Gastrocnemius medialis (tissue), 4 donors: Measurements from ENCODE around the gene PLEKHG4. TPM values are rescaled to one million over a fixed set of nuclear protein-coding genes. Genes with fewer than 3 reads are reported as not detected.
A peak's percentile ranks its signal among the peaks of the same experiment; 100 is the strongest.

ENCODE experiments used
- ATAC-seq, 2 donors: fragments of 150-250 bp; one replicate each; pipeline ENCODE4 v1.9.1; 2016
- DNase-seq, 2 donors: peaks; one replicate each; pipeline ENCODE4 v3.0.0-alpha.2; 2019
- H3K27ac ChIP-seq, 4 donors: fragments of 200-600 bp; sonication (generic); 1 replicate in 1 of 4; 2 replicates in 3 of 4; pipeline ENCODE4 v1.5.1; 2016 to 2018; ENCODE audit warnings: mild to moderate bottlenecking in 2 of 4, moderate library complexity in 1 of 4
- H3K27me3 ChIP-seq, 3 donors: fragments of 200-600 bp; sonication (generic) in 2 of 3; 1 replicate in 1 of 3; 2 replicates in 2 of 3; pipeline versions ENCODE4 v1.5.1 to v1.6.0; 2016 to 2019; ENCODE audit warnings: mild to moderate bottlenecking in 1 of 3, moderate library complexity in 1 of 3
- H3K36me3 ChIP-seq, 2 donors: fragments of 200-600 bp; sonication (generic) in 1 of 2; one replicate each; pipeline ENCODE4 v1.5.1; 2017 to 2018
- H3K4me1 ChIP-seq, 2 donors: fragments of 200-600 bp; sonication (generic) in 1 of 2; one replicate each; pipeline ENCODE4 v1.5.1; 2016 to 2017; ENCODE audit warnings: mild to moderate bottlenecking in 2 of 2
- H3K4me3 ChIP-seq, 4 donors: fragments of 200-600 bp; sonication (generic) in 3 of 4; 1 replicate in 1 of 4; 2 replicates in 3 of 4; pipeline ENCODE4 v1.5.1; 2016 to 2019; ENCODE audit warnings: mild to moderate bottlenecking in 2 of 4
- H3K9me3 ChIP-seq, 3 donors: fragments of 200-600 bp; sonication (generic) in 2 of 3; 1 replicate in 1 of 3; 2 replicates in 2 of 3; pipeline ENCODE4 v1.5.1; 2016 to 2019
- POLR2A ChIP-seq, 2 donors: fragments of 450-650 bp; IDR thresholded peaks; one replicate each; pipeline ENCODE4 v1.6.1; 2017; ENCODE audit warnings: antibody characterized with exemption in 2 of 2, mild to moderate bottlenecking in 2 of 2, moderate library complexity in 2 of 2
- in situ Hi-C, 4 donors: fragments of 200-750 bp; cut with MboI; loops; one replicate each; pipeline versions ENCODE4 v1.15.0 to v1.8.0; 2017; ENCODE audit warnings: low sequenced_read_pairs in 4 of 4
- intact Hi-C: fragments of 100-400 bp; cut with DNase I; formaldehyde crosslinking; loops from one replicate; pipeline ENCODE4 v1.15.1; 2023; ENCODE audit warnings: low total_unique reads
- total RNA-seq, 4 donors: library from RNA; depleted of rRNA; stranded (reverse); fragments of >200 nt; gene quantifications; one replicate each; pipeline versions ENCODE4 v1.1.0 to v1.2.3, GENCODE V29; 2016
- TF ChIP-seq, protein P1 (sequence below), 5 experiments: fragments of 450-650 bp in 3 of 5; fragments of 200-600 bp in 2 of 5; sonication (generic) in 2 of 5; IDR thresholded peaks in 4 of 5; conservative IDR thresholded peaks in 1 of 5; 1 replicate in 4 of 5; 2 replicates in 1 of 5; pipeline ENCODE4 v1.5.1; 2016 to 2019; ENCODE audit warnings: antibody characterized with exemption in 5 of 5, mild to moderate bottlenecking in 3 of 5, moderate library complexity in 3 of 5

The PLEKHG4 gene
- total RNA-seq, 4 donors from 2014 or later, result 1.1 to 16.5 (median 2.6) TPM

DNA sequence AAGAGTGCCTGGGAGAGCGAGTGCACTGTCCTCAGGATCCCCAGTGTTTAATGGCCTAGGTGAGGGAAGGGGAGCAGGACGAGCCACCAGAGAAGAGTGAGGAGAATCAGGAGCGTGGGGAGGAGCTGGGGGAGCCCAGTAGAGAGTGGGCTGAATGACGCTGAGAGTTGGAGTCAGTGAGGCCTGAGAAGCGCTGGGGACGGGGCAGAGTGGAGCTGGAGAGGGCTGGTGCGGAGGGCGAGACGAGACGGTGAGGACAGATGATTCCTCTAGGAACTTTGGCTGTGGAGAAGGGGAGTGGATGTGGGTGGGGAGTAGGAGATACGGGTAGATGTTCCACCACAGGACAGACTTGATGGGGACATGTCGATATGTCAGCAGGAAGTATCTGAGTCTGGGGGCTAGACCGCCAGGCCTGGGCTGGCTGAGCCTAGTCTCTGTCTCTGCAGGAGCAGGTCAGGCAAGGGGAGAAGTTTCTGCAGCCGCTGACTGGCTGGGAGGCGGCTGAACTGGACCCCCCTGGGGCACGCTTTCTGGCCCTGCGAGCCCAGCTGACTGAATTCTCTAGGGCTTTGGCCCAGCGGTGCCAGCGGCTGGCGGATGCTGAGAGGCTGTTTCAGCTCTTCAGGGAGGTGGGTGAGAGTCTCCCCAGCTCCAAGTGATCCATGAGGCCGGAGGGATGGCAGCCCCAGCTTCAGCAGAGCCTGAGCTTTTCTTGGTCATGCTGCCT lies 4.7 kb downstream of the PLEKHG4 start:
- Histone ChIP-seq H3K4me3 (no peak overlapping the region), H3K4me1 (no peaks in the 10 kb centered on the region), H3K27ac (no peak overlapping the region), H3K27me3 (no peaks in the 10 kb centered on the region), H3K36me3 (no peaks in the 10 kb centered on the region), H3K9me3 (no peaks in the 10 kb centered on the region)
- no peak for TF ChIP-seq POLR2A (IDR thresholded peaks at IDR 0.05)
- TF ChIP-seq, protein P1, sequence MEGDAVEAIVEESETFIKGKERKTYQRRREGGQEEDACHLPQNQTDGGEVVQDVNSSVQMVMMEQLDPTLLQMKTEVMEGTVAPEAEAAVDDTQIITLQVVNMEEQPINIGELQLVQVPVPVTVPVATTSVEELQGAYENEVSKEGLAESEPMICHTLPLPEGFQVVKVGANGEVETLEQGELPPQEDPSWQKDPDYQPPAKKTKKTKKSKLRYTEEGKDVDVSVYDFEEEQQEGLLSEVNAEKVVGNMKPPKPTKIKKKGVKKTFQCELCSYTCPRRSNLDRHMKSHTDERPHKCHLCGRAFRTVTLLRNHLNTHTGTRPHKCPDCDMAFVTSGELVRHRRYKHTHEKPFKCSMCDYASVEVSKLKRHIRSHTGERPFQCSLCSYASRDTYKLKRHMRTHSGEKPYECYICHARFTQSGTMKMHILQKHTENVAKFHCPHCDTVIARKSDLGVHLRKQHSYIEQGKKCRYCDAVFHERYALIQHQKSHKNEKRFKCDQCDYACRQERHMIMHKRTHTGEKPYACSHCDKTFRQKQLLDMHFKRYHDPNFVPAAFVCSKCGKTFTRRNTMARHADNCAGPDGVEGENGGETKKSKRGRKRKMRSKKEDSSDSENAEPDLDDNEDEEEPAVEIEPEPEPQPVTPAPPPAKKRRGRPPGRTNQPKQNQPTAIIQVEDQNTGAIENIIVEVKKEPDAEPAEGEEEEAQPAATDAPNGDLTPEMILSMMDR (IDR thresholded peaks at IDR 0.05 in 4 of 5, conservative IDR thresholded peaks at IDR 0.05 in 1 of 5), result no peak
- ATAC-seq (no peak), DNase-seq (no peak)
- in situ Hi-C loops, result no loop called here
- intact Hi-C loops, result no loop called here

DNA sequence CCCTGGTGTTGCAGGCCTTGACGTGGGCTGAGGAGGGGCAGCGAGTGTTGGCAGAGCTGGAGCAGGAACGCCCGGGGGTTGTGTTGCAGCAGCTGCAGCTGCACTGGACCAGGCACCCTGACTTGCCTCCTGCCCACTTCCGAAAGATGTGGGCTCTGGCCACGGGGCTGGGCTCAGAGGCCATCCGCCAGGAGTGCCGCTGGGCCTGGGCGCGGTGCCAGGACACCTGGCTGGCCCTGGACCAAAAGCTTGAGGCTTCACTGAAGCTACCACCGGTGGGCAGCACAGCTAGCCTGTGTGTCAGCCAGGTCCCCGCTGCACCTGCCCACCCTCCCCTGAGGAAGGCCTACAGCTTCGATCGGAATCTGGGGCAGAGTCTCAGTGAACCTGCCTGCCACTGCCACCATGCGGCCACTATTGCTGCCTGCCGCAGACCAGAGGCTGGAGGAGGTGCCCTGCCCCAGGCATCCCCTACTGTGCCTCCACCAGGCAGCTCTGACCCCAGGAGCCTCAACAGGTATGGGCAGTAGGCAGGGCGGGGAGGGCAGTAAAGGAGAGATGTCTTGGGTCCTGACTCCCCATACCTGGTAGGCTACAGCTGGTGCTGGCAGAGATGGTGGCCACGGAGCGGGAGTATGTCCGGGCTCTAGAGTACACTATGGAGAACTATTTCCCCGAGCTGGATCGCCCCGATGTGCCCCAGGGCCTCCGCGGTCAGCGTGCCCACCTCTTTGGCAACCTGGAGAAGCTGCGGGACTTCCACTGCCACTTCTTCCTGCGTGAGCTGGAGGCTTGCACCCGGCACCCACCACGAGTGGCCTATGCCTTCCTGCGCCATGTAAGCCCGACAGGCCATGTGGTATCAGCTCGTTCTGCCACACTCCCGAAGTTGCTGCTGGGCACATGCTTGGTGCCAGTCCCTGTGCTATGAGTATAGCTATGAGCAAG lies 5.6 kb downstream of the PLEKHG4 start:
- peak; percentile 79 to 84 for ATAC-seq
- H3K4me1 ChIP-seq, result no peaks in the 10 kb centered on the region
- intact Hi-C loops, result loop anchor here (1.0 kb wide), 1 partner anchor 25 kb away; no protein-coding TSS in a partner anchor
- peak; percentile 27 to 54 for DNase-seq
- TF ChIP-seq POLR2A (IDR thresholded peaks at IDR 0.05), result no peak
- TF ChIP-seq, protein P1 (IDR thresholded peaks at IDR 0.05 in 4 of 5, conservative IDR thresholded peaks at IDR 0.05 in 1 of 5), result peak; percentile 29 to 71 (median 65)
- H3K36me3 ChIP-seq, result no peaks in the 10 kb centered on the region
- no peaks in the 10 kb centered on the region for H3K9me3 ChIP-seq
- no peaks in the 10 kb centered on the region for H3K27me3 ChIP-seq
- no peak overlapping the region for H3K4me3 ChIP-seq
- in situ Hi-C loops, result no loop called here
- no peak overlapping the region for H3K27ac ChIP-seq

DNA sequence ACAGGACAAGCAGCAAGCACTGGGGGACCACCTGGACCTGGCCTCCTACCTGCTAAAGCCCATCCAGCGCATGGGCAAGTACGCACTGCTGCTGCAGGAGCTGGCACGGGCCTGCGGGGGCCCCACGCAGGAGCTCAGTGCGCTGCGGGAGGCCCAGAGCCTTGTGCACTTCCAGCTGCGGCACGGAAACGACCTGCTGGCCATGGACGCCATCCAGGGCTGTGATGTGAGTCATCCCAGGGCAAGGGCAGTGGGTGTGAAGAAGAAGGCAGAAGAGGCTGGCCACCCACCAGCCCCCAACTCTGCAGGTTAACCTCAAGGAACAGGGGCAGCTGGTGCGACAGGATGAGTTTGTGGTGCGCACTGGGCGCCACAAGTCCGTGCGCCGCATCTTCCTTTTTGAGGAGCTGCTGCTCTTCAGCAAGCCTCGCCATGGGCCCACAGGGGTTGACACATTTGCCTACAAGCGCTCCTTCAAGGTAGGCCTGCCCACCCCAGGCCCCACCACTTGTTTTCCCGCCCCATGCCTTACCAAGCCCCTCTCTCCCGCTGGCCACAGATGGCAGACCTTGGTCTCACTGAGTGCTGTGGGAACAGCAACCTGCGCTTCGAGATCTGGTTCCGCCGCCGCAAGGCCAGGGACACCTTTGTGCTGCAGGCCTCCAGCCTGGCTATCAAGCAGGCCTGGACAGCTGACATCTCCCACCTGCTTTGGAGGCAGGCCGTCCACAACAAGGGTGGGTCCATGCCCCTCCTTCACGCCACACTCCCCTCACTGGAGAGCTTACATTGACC lies 7.3 kb downstream of the PLEKHG4 start:
- no peak for TF ChIP-seq POLR2A (IDR thresholded peaks at IDR 0.05)
- TF ChIP-seq, protein P1 (IDR thresholded peaks at IDR 0.05 in 4 of 5, conservative IDR thresholded peaks at IDR 0.05 in 1 of 5), result no peak
- ATAC-seq, result no peak
- intact Hi-C loops, result no loop called here

DNA sequence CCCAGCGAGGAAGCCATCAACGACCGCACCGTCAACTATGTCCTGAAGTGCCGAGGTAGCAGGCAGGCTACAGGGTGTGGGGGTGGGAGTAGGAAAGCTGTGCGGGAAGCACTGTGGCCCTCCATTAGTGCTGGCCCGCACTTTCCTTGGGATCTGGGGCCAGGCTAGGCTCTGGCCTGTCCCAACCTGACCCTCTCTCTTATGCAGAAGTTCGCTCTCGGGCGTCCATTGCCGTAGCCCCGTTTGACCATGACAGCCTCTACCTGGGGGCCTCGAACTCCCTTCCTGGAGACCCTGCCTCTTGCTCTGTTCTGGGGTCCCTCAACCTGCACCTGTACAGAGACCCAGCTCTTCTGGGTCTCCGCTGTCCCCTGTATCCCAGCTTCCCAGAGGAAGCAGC lies 8.6 kb downstream of the PLEKHG4 start:
- H3K27ac ChIP-seq, result no peak overlapping the region
- intact Hi-C loops, result no loop called here
- H3K9me3 ChIP-seq, result no peaks in the 10 kb centered on the region
- no peaks in the 10 kb centered on the region for H3K4me1 ChIP-seq
- no peaks in the 10 kb centered on the region for H3K36me3 ChIP-seq
- ATAC-seq, result no peak
- no peaks in the 10 kb centered on the region for H3K27me3 ChIP-seq
- TF ChIP-seq, protein P1 (IDR thresholded peaks at IDR 0.05 in 4 of 5, conservative IDR thresholded peaks at IDR 0.05 in 1 of 5), result no peak
- no peak for TF ChIP-seq POLR2A (IDR thresholded peaks at IDR 0.05)
- DNase-seq, result no peak
- H3K4me3 ChIP-seq, result no peak overlapping the region
- in situ Hi-C loops, result no loop called here

More for the DNA sequence above, 7.3 kb downstream of the PLEKHG4 start:
- in situ Hi-C loops, result no loop called here
- H3K9me3 ChIP-seq, result no peaks in the 10 kb centered on the region
- no peaks in the 10 kb centered on the region for H3K27me3 ChIP-seq
- H3K36me3 ChIP-seq, result no peaks in the 10 kb centered on the region
- no peaks in the 10 kb centered on the region for H3K4me1 ChIP-seq
- H3K27ac ChIP-seq, result no peak overlapping the region
- H3K4me3 ChIP-seq, result no peak overlapping the region
- DNase-seq, result no peak
